NCI-H2081 (cell line): ENCODE measurements around the gene TNP2.

Source experiments
- DNase-seq, 2 experiments: peaks; one replicate each; lab custom pipeline; 2025; lab: John Stamatoyannopoulos, UW

Gene TNP2

GRCh38 chr16:11276896-11277593 is 7.9 kb upstream of the TNP2 start:
- DNase-seq, result no peak

DNA sequence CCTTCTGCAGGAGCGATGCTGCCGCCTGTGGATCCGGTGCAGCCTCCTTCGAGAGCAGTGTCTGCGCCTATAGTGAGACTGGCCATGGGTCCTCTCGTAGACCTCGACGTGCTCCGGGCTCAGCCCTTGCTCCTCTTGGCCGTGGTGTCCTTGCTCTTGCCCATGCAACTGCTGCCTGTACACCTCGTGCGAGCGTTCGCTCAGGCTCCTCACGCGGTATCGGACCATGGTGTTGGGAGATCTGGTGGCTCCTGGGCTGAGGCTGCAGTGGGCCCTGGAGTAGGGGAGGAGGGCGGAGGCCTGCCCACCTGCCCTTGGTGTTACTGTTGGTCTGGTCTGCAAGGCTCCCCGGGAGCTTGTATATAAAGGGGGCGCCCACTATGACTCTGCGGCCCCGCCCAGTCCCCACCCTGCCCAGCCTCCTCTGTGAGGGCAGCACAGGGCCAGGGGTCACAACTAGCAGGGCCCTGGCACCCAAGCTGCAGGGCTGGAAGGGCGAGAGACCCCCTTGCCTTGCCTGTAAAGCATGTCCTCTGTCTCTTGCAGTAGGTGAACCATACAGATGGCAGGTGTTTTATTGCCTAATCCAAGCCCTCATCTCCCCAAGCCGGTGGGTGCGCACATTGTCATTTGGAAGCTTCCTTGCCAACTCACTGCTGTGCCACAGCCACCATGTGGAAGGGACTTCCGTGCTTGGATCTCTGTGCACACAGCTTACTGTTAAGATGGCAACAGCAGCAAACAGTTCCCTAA is 7.2 kb upstream of the TNP2 start, which contains the start of gene PRM2:
PRM2 (minus strand) TSS at position 338 of the 753 bp plus-strand sequence; CDS start at position 228, 110 bp downstream.
- DNase-seq, result no peak

DNA sequence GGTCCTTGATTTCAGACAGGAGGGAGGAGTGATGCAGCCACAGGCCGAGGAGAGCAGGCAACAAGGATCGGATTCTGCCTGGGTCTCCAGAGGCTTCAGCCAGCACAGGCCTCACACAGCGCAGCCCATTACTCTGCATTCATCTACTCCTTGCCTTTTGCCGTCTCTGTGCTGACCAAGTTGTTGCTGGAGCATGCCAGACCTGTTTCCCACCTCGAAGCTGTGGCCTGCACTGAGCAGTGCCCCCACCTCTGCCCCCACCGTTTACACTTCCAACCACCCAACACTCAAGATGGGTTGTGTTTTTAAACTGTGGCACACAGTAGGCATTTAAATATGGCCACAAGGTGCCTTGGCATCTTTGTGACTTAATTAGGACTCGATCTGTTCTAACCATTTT is 5.8 kb upstream of the TNP2 start:
- no peak for DNase-seq

DNA sequence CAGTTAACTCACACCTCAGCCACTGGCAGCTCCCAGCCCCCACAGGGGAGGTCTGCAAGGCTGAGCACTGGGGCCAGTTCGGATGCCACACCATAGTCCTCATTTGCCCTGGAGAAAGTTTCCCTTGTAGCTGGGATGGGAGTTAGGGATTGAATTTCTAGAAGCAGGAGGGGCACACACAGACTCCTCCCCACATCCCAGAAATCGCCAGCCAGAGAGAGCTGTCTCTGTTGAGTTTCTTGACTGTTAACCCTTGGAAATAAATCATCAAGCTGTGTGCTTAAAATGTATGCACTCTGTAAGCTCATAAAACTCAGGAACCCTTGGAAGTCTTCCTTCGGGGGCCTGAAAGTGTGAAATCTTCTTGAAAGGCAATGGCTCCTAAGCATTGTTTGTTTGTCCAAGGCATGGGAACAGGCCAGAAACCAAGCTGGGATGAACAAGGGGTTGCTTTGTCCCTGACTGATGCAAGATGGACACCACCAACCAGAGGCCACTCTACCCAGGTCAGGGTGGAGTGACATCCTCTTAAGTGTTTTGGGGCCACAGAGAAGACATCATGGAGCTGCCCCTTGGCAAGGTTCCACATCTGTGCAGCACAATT is 4.7 kb upstream of the TNP2 start:
- DNase-seq, result no peak

DNA sequence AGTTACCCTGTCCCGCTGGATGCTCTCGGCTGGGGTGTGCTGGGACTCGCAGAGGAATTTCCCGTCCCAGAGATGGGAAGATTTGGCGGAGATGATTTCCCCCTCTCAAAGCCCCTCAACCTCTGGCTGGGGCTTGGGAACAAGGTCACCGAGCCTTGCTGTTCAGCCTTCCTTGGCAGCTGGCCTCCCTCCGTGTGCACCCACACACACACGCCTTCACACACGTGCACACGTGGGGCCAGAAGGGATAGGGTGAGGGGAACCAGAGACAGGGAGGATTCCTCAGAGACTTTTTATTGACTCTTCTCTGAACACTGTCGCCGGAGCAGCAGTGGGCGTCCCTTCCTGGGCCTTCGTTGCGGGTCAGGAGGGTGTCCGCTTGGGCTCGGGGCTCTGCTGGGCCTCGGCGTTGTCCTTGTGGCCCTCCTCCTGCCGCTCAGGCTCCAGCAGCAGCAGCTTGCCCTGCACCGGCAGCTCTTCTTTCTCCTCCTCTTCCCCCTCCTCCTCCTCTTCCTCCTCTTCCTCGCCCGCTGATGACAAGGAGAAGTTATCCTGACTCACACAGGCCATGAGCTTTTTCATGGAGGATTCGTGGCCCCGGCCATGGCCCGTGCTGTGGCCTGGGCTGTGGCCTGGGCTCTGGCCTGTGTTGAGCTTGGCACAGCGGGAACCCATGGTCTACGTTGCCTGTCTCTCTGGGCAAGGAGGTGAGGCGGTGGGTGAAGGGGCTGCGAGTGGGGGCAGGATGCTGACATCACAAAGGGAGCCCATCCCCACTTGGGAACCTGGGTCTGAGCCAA is 4.0 kb upstream of the TNP2 start, which contains the start of gene PRM3:
PRM3 (minus strand) TSS at position 709 of the 800 bp plus-strand sequence; CDS start at position 675, 34 bp downstream.
- no peak for DNase-seq

DNA sequence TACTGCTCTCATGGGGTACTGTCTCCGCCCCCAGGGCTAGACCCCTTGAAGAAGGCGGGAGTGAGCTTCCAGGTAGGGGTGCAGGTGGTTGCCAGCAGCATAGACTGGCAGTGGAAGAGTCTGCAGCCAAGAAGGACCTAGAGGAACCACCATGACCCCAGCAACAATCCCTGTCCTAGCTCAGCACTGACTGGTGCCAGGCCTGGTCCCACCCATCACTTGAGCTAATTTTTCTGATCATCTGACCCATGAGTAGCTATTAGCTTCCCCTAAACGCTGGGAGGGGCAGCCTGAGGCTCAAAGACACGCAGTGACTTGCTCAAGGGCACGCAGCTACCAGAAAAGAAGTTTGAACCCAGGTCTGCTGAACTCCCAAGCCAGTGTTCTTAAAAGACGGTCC is 3.4 kb upstream of the TNP2 start:
- DNase-seq, result no peak

DNA sequence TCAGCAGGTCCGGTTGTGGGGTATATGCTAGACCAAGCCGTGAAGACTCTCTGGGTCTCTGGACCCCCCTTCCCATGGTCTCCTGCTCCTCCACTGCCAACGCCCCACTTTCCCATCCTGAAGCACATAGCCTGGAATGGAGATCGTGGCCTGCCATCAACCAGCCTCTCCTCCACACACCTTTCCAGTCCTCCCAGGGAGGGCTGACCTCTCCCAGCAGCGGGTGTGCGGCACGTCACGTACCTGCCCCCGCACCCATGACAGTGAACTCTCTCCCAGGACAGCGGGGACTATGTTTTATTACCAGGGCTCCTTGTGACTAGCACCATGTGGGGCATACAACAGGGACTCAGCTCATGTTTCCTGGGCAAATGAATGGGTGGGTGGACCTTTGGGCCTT is 2.5 kb upstream of the TNP2 start:
- DNase-seq, result no peak

GRCh38 chr16:11270602-11271162 is 1.6 kb upstream of the TNP2 start:
- DNase-seq, result no peak

DNA sequence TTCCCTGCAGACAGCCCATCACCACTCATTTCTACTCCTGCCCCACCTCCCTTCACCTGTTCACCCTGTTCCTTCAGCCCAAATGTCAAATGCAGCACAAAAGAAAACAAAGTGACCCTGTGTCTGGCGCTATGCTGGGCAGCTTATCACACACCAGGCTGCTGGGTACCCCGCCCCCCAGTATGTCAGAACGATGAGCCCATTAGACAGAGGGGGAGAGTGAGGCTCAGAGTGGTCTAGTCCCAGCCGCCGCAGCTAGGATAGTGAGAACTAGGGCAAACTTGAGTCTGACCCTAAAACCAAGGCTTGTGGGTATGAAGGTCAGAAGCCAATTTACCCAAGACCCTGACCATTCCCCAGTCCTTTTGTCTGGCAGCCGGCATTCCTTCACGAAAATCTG is 4.0 kb downstream of the TNP2 start:
- no peak for DNase-seq

DNA sequence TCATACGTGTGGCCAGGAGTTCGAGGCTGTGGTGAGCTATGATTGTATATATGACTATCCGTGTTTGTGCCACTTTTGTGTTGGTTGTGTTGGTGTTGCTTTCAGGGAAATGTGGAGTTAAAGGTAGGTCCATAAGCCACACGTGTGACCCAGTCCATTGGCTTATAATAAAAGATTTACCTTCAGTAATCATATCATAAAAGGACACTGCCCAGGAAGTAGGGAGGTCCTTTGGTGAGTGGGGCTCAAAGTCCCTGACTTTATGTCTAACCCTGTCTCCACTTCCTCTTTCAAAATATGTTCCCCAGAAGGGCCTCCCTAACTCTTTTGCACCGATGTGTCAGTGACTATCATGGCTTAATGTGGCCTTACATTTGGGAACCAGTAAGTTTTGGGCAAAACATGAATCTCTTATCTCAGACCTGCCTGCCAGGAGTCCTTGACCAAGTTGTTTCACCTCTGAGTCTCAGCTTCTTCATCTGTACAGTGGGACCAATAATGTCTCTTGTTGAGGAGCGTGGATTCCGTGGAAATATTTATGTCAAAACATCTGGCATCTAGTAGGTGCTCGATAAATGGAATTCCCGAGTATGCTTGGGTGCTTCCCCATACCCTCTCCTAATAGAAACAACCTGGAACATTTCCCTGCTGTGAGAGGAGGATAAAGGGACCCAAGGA is 4.8 kb downstream of the TNP2 start:
- DNase-seq, result no peak

- DNase-seq, result no peak
Measured at GRCh38 chr16:11263737-11264136, 5.4 kb downstream of the TNP2 start.

GRCh38 chr16:11262915-11263314 is 6.2 kb downstream of the TNP2 start:
- no peak for DNase-seq

- no peak for DNase-seq
Measured at GRCh38 chr16:11260596-11260966, 8.5 kb downstream of the TNP2 start.

DNA sequence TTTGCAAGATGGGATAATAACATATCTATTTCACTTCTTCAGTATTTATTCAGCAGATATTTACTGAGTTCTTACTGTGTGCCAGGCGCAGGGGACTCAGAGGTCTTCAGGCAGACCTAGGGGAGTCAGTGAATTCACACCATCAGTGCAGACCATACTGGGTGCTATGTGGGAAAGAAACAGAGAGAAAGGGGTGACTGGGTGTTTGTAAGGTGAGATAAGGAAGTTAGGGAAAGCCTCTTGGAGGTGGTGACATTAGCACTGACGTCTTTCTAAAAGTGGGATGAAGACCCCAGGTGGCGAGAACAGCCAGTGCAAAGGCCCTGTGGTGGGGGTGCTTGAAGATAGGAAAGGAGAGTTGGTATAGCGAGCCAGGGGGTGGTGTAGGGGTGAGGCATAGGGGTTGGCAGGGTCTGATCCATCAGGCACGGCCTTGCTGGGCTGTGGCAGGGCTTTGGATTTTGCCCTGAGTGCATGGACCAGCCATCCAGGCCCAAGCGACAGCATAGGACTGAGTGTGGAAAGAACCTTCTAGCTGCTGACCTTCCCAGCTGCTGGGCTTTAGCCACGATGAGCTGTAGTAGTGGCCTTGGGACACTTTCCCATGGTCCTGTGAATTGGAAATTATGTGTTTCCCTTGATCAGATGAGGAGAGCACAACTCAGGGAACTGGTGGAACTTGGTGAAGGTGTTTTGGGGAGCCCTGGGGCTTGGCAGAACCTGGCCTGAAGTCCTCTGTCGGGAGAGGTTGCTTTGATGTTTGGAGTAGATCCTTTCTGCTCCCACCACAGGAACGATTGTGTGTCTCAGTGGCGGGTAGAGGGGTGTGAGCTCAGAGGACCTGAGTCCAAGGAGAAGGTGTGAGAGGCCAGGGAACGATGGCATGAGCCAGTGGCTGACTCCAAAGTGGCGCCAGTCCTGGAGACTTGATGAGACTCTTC is 9.2 kb downstream of the TNP2 start:
- no peak for DNase-seq

DNA sequence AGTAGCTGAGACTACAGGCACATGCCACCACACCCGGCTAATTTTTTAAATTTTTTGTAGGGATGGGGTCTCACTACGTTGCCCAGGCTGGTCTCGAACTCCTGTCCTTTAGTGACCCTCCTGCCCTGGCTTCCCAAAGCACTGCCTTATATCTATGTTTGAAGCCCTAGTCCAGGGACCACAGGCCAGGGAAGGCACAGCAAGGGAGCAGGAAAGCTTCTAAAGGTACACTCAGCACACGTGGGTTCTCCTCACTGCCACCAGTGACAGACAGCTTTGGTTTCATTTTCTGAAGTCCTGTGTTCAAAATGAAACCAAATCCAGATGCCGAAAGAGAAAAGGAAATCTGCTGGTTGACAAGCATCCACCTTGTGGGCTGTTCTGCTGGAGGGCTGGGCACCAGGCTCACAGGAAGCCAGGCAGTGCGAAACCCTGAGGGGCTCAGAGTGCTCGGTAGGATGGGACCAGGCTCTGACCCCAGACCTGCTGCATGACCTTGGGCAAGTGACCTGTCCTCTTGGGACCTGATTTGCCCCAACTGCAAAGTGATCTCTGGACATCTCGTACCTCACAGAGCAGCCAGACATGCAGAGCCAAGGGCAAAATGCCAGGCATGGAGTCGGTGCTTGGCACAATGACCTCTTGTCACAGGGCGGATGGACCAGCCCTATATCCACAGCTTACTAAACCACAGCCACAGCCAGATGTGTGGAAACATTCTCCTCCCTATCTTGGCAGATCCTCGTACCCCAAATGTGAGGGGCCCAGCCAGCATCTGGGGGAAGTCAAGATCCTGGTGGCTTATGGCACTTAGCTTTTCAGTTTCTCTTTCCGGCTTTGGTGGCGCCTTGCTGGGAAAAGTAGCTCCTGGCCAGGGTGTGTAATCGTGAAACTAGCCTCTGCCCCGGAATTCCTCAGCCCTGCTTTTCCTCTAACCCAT is 10.3 kb downstream of the TNP2 start:
- no peak for DNase-seq

DNA sequence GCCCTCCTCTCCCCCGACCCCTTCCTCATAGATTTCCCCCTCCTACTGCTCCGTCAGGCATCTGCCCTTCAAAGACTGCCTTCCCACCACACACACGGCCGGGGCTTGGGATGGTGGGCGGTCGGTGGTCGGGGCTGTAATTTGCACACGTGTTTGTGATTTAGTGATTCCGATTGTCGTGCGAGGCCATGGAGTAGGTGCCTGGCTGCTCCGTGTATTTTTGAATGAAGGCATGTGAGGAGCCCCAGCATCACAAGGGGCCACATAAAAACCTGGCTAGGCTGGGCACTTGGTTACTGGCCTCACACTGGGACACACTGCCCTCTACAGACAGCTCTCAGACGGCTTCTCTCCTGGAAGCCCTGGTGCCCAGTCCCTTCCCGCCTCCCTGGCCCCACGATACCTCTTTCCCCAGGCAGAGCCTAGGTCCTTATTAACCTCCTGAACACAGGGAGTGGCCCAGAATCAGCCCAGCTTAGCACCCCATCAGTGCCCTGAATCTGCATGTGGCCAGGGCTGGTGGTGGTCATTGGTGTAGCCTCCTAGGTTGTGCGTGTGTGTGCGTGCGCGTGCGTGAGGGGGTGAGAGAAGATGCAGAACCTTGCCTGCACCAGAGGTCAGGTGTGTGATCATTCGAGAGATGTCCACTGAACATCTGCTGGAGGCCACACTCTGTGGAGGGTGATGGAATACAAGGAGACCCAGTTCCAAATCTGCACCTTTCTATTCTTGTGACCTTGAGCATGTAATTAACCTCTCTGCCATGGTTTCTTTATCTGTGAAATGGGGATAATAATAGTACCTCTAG is 11.8 kb downstream of the TNP2 start:
- peak; percentile 54 to 78 for DNase-seq

DNA sequence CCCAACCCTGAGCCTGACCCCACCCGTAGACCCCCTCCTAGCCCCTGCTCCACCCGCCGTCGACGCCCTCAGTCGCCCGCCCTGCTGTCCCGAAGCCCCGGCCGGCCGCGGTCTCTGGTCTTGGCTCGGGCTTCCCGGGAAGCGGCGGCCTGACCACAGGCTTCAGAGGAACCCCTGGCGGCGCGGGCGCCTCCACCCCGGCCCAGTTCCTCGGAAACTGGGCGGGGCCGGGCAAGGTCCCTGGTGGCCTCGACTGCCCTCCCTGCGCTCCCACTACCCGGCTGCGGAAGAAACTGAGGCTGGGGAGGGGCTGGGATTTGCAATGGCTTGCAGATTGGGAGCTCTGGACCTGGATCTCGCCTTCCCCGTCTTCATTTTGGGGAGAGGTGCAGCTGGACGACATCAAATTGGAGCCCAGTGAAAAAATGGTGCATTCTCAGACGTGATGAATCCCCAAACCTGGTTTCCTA is 12.4 kb downstream of the TNP2 start:
- no peak for DNase-seq
